ENCODE results near the gene RNU6-8.

RNU6-8 gene

DNA sequence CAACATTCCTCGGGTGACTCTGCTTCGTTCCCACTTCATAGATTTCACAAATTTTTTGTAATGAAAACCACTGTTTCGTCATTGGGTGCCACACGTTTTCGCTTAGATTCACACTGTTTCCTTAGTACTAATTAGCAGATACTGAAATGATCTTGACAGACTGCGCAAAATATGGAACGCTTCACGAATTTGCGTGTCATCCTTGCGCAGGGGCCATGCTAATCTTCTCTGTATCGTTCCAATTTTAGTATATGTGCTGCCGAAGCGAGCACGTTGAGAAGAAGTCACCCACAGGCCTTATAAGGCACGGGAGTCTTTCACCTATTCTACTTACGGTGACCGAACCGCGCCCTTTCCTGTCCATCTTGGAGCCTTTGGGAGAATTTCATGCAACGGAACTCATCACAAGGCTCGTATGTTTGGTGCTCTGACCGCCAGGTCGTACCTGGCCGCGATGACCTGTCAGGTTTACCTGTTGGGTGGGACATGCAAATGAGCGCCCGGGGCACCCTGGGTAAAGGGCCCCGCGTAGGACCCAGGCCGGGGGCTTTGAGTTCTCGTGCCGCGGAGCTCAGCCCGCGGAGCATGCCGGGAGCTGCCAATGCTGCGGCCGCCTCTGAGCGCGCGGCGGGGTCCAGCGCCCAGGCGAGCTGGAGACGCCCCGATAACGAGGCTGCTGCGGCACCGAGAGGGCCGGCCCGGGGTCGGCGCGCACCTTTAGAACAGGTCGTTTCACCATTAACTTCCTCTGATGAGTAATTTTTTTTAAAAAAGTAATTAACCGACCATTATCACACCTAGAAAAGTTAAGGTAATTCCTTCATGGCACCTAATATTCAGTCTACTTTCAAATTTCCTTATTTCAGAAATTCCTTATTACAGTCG, at the start of gene RNU6-8:
Gene RNU6-8 (minus strand): TSS at position 272 of the 885 bp plus-strand sequence.
- peak; percentile 85 for DNase-seq (ENCODE audit: low spot score)

DNA sequence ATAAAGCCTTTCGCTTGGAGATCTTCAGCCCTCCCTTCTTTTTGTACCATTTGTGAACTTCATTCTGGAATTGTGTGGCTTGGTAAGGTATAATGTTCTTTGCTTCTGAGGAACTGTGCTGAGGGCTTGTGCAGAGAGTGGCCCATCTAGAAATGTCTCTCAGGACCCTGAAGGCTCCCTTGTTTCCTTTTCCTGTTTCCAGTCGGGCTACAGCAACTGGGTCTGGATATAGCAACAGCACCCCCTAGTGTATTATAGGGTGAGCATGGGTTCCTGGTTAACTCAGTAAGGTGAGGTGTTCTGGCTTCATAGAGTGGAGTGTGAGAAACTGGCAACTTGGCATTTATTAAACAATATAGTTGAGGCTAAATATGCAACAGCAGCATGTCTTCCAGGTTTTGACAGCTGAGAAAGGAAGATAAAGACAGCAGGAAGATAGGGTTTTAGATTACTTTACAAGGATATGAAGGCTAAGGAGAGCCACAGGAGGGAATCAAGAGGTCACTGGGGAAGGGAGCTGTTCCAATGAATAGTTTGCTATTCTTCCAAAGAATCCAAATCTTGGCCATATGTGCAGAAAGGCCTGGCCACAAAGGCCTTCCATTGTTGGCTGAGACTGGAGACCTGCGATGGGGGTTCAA, 49.1 kb upstream of the RNU6-8 start:
- peak; percentile 81 for DNase-seq (ENCODE audit: low spot score)

DNA sequence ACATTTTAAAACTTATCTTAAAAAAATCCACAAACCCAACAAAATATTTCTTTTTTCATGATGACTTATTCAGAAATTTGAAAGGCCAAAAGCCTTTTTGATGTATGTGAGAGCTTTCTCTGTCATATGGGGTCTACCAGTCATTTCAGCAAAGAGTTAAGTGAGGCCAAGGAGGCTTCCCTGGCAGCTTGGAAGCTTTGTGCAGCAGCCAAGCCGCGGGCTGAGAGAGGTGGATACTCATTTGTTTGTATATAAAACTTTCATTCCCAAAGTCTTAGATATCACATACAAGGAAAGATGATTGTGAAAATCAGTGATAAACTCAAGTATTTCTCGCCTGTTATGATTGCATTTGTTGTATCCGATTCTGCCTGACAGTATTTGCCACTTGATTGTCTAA, 48.5 kb upstream of the RNU6-8 start:
- no peak for DNase-seq (ENCODE audit: low spot score)

DNA sequence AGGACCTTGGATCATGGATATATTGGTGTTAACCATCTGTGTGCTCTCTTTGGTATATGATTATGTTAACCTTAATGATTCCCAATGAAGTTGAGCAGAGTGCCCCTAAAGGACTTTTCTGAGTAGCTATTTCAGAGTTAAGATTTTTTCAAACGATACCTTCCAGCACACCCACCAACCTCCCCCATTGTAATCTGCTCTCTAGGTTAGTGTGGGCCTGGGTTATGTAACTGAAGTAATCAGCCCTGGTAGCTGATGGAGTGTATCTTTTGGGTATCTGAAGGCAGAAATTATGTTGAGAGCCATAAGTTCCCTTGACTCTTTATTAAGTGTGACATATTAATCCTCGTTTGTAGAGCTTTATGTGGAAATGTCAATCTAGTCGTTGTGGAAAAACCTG, 47.6 kb upstream of the RNU6-8 start:
- DNase-seq (ENCODE audit: low spot score) = no peak

- no peak for DNase-seq (ENCODE audit: low spot score)
These were observed 46.7 kb upstream of the RNU6-8 start for GRCh38 chr14:32249780-32250179.

DNA sequence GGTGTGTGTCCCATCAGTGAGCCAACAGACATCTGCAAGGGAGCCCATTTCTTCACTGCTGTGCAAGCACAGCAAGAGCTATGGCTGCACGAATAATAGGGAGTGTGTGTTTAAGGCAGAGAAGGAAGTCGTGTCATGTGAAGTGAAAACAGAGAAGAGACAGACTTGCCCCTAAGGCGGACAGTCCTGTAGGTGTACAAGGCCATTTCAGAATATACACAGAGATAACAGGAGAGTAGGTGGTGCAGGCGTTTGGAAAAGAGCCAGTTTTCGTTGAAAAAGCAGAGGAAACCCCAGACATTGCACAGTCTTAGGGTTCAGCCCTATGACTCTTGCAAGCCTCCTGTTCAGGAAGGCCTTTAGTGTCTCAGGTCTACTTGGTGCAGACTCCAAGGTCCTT, 46.3 kb upstream of the RNU6-8 start:
- DNase-seq (ENCODE audit: low spot score) = no peak

GRCh38 chr14:32246751-32247150, 43.7 kb upstream of the RNU6-8 start:
- DNase-seq (ENCODE audit: low spot score) = no peak

- no peak for DNase-seq (ENCODE audit: low spot score)
These were observed 41.3 kb upstream of the RNU6-8 start for GRCh38 chr14:32244404-32244803.

GRCh38 chr14:32233260-32233659, 30.2 kb upstream of the RNU6-8 start:
- no peak for DNase-seq (ENCODE audit: low spot score)

DNA sequence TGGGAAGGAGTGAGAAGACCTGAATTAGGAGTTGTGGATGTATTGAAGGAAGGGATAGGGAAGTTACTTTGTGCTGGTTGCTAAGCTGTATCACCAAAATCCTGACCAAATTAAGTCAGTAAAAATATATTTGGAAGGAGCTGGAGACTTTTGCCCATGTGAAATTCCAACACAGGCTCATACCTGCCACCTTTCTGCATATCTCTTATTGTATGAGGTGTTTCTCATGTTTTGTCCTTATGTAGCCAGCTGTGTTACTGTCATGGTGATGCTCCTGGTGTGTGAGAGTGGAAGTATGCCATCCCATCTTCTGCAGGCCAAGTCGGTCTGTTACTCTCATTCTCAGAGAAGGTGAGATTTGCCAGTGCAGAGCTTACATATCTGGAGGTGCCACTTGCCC, 29.4 kb upstream of the RNU6-8 start:
- DNase-seq (ENCODE audit: low spot score) = no peak

GRCh38 chr14:32230695-32231280, 27.7 kb upstream of the RNU6-8 start:
- DNase-seq (ENCODE audit: low spot score) = peak; percentile 75

DNA sequence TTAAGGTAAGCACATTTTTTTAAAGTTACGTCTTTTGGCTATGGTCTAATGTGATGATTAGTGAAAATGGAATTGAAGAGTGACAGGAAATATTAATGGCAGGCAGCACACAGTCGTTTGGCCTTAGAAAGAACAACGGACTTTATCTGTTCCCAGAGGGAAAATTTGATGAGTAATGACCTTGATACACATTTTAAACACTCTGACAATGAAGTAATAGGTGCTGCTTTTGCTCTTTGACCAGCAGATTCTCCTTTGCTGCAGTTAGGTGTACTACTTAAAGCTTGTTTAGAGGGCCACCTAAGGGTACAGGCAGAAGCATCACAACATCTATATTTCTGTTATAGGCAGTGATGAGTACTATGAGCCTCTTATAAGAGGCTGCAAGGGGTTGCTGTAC, 27.1 kb upstream of the RNU6-8 start:
- peak; percentile 27 for DNase-seq (ENCODE audit: low spot score)

DNA sequence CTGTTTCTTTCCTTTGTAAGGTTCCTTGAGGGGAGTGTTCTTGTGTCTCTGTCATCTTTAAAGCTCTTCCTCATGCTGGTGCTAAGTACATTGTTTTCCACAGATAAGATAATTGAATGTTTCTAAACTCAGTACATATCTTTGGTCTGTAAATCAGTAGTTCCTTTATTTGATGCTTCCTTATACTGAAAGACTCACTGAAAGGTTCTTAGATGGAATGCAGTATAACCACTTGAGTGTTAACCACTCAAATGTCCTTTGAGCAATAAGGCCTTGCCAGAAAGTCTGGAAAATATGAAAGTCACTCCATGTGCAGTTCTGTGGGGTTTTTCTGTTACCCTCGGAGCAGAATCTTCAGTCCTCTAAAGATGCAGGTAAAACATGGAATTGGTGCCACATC, 23.0 kb upstream of the RNU6-8 start:
- no peak for DNase-seq (ENCODE audit: low spot score)

DNA sequence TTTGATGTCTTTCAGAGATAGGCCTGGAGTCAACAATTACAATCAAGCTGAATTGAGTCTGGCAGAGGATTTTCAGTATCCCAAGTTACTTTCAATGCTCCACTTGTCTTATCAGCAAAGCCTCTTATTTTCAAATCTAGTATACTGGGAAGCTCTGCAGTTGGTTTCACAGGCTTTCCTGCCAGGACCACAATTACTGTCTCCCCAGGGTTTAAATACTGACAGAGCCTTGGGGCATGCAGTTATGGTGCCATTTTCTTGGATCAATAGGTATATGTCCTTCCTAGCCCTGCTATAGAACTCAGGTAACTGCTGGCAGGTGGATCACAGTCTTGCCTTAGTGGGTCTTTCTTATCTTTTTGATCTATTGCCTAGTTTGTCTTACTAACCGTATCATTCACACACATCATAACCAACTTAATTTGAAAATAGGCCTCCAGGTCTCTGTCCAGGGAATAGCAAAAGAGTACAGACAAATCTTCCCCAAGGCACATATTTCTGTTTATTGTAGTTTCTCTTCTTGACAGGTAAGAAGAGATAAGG, 22.4 kb upstream of the RNU6-8 start:
- DNase-seq (ENCODE audit: low spot score) = no peak

DNA sequence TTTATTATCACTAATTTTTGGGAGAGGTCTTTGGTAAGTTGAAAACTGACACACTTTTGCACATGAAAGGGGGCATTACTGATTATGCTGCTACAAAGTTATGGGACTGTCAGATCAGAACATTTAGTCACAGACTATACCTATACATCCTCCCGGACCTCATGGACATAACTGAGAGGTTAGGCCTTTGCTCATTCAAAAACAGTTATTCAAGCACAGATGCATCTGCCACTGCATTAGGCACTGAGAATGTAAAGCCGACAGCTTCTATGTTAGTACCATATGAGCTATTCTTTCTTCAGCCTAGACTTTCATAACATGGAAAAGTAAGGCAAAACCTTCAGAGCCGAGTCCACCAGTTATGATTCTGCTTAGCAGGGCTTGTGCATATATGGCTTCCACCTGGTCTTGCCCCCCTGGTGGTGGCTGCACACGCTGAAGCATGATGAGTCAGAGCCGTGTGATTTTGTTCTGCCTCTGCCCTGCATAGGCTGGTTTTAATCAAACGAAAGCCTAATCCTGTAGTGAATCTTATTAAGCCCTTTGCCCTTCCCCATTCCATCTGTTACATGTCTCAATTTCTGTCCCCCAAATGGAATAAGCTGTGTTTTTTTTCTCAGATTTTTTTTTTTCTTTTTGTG, 21.8 kb upstream of the RNU6-8 start:
- peak; percentile 60 for DNase-seq (ENCODE audit: low spot score)

DNA sequence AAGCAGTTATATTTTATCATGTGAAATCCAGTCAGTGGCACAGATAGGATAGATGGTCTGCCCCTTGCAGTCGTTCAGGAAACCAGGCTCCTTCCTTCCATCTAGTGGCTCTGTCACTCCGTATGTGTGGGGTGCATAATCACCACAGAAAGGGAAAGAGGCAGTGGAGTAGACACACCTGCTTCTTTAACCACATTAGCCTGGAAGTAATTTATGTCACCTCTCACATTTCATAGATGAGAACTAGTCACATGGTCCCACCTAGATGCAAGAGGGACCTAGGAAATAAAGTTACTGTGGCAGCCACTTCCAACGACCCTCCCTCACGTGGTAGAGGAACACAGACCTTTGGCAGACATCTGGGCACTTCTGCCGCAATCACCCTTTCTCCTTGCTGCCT, 14.2 kb upstream of the RNU6-8 start:
- DNase-seq (ENCODE audit: low spot score) = no peak

- no peak for DNase-seq (ENCODE audit: low spot score)
These were observed 9.8 kb upstream of the RNU6-8 start for GRCh38 chr14:32212833-32213232.

- no peak for DNase-seq (ENCODE audit: low spot score)
These were observed 8.0 kb upstream of the RNU6-8 start for GRCh38 chr14:32211068-32211404.

DNA sequence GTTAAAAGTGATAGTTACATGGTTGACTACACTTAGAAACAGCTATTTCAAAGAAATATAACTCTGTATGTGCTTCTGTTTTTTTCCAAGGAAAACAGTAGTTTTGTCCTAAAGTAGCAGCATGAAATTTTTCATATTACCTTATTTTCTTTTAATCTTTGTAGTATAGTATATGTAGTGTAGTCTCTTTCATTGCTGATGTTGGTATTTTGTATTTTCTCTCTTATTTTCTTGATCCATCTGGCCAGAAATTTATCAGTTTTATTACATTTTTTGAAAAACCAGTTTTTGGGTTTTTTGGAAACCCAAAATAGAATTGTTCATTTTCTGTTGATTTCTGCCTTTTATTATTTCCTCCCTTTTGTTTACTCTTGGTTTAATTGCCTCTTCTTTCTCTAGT, 6.4 kb upstream of the RNU6-8 start:
- DNase-seq (ENCODE audit: low spot score) = no peak

DNA sequence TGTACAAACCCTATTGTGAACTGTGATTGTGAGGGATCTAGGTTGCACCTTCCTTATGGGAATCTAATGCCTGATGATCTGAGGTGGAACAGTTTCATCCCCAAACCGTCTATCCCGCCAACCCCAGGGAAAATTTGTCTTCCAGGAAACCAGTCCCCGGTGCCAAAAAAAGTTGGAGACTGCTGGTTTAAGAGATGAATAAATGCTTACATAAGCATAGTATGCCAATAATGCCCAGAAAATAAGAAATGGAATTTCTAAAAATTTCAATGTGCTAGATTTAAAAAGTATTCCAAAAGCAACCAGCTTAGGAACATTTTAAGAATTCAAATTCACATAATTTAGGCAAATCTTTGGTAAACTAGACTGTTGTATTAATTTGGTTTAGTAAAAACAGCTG, 5.4 kb upstream of the RNU6-8 start:
- DNase-seq (ENCODE audit: low spot score) = no peak

- no peak for DNase-seq (ENCODE audit: low spot score)
These were observed 3.5 kb upstream of the RNU6-8 start for GRCh38 chr14:32206552-32206951.

GRCh38 chr14:32205984-32206383, 2.9 kb upstream of the RNU6-8 start:
- DNase-seq (ENCODE audit: low spot score) = no peak

DNA sequence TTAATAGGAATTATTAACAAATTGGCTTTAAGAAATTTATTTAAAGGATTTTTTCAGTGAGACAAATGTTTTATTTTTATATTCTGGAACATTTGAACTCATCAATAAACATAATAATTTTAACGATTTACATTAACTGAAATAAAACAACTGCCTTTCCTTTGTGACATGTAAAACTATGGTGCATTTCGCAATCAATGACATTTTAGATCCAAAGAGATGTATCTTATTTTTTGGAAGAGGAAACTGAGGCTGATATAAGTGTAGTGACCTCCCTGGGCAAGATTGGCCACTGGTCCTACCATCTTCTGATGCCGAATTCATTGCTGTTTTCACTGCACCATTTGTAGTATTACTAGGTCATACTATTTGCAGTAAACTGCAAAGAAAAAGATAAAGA, 2.5 kb upstream of the RNU6-8 start:
- DNase-seq (ENCODE audit: low spot score) = no peak

Measured in GM03348 (cell line).